ENCODE measurements around the gene NHERF1.

Gene NHERF1

GRCh38 chr17:74733365-74734122 is 14.9 kb upstream of the NHERF1 start:
- DNase-seq = no peak

- DNase-seq = no peak
Observed at GRCh38 chr17:74734256-74734655, 14.2 kb upstream of the NHERF1 start.

GRCh38 chr17:74736513-74737298 is 11.7 kb upstream of the NHERF1 start, which contains the start of gene RAB37:
Gene RAB37, plus strand, starts transcription at chr17:74737256. Its CDS starts 17 bp downstream, at chr17:74737273.
- peak; percentile 67 for DNase-seq

- peak; percentile 76 for DNase-seq
Observed at GRCh38 chr17:74737299-74738050, 11.0 kb upstream of the NHERF1 start.

DNA sequence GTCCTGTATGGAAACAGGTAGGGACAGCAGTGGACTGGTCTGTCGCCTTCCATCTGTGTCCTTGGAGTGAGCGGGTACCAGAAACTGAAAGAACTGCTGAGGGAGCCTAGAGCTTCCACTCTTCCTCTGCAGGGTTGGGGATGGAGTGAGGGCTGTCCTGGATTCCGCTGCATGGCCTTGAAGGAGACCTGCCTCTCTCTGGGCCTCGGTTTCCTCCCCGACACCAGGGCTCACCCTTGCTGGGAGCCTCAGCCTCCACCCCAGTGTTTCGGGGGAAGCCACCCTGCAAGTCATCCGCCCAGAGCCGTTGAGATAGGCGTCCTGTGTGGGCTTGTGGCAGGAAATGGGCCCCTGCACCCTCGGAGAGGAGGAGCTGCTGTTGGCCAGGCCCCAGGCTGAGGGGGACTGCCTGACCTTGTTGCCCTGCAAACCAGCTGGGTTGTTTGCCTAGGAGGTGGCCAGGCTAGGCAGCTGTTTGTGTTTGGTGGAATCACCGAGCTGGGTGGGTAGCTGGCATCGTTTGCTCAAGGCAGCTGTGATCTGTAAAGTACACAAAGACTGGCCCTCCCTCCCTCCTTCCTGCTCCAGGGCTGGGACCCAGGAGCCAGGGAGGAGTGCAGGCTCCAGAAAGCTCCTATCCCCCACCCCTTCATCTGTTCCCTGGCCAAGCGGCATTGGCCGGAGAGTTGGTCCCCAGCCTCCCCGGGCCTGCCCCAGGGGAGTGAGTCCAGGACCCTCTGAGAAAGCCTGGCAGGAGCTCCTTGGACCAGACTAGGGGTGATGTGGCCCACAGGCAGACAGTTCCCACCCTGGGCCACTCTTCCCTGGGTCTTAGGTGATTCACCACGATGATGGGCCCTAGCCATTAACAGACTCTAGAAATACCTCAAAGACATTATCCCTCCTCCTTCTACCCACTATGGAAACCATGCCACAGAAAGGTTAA is 10.1 kb upstream of the NHERF1 start:
- no peak for DNase-seq

GRCh38 chr17:74739227-74739831 is 9.1 kb upstream of the NHERF1 start:
- no peak for DNase-seq

DNA sequence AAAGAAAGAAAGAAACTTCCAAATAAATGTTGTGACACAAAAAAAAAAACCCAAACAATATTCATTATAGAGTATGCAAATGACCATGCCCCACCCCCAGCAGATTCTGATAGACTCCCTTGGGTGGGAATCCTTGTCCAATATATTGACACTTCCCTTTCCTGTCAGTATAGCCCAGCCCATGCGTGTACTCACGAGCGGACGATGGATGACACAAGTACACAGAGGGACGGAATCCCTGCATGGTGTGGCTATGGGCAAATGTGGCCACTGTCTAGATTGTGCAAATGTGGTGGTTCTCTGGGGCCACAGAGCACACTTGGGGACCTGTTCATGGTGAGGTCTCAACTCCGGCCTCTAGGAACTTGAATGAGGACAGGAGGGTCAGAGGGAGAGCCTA is 8.3 kb upstream of the NHERF1 start:
- DNase-seq = no peak

DNA sequence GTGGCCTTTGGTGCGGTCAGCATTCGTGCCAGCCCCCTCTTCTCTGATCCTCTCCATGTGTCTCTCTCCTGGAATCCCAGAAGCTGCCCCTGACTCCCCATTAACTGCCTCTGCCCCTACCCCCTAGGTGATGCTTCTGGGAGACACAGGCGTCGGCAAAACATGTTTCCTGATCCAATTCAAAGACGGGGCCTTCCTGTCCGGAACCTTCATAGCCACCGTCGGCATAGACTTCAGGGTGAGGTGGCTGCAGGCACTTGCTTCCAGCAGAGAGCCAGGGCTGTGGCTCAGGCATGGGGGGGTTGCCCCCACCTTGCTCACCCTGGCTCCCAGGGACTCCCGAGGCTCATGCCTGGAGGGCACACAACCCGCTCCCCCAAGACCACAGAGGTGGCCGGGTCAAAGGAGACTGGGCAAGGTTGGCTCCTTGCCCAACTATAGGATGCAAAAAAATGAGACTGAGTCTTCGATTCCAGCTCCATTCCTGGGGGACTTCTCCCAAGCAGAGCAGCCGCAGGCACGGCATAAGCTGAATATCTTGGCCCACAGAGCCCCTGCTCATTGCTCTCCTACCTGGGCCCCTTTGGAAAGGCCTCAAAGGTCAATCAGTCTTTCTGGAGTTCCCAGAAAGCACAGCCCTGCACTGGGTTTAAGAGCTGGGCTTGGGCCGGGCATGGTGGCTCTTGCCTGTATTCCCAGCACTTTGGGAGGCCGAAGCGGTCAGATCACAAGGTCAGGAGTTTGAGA is 7.6 kb upstream of the NHERF1 start:
- DNase-seq = no peak

- DNase-seq = no peak
Observed at GRCh38 chr17:74742153-74742515, 6.3 kb upstream of the NHERF1 start.

- no peak for DNase-seq
Observed at GRCh38 chr17:74742978-74743545, 5.4 kb upstream of the NHERF1 start.

GRCh38 chr17:74743755-74744154 is 4.7 kb upstream of the NHERF1 start:
- no peak for DNase-seq

GRCh38 chr17:74744349-74744713 is 4.1 kb upstream of the NHERF1 start:
- no peak for DNase-seq

DNA sequence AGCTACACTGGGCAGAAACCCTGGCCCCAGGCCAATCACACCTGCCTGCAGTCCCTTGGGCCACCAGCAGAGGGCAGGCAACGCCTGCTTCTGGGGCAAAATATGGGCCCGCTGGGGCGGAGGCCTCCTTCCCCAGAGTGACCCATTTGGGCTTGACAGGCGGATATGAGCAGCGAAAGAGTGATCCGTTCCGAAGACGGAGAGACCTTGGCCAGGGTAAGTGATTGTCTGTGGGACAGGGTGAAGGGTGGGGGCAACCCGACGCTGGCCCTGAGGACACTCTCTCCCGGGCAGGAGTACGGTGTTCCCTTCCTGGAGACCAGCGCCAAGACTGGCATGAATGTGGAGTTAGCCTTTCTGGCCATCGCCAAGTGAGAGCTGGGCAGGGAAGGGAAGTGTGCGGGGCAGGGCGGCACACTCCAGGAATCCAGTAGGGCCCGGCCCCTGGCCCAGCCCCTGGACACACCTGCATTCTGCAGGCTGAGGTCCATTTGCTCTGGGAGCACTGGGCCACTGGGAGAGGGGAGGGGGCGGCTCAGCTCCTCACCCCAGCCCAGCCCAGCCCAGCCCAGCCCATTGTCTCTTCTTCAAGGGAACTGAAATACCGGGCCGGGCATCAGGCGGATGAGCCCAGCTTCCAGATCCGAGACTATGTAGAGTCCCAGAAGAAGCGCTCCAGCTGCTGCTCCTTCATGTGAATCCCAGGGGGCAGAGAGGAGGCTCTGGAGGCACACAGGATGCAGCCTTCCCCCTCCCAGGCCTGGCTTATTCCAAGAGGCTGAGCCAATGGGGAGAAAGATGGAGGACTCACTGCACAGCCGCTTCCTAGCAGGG is 3.5 kb upstream of the NHERF1 start:
- DNase-seq = peak; percentile 62

DNA sequence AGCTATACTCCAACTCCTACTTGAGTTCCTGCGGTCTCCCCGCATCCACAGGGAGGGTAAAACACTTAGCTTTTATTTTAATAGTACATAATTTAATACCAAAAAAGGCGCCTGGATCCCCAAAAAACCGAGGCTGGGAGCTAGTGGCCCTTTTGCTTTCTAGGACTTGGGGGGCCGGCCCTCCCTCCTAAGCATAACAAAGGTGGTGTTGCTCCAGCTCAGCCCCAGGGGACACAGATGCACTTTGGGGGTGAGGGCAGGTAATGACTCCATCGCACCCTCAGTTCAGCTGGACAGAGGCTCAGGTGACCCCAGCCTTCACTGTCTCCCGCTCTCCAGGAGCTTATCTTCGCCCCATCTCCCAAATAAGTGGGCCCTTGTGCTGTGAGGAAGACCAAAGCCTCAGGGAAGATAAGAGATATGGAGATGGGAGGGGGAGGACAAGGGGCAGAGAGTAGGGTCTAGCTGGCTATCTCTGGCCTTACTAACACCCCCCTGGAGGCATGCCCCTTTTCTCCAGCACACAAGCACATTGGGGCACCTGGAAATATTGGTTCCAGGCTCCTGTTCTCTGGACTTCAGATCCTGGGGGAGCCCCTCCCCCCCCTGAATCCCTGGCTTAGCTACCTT is 2.8 kb upstream of the NHERF1 start:
- no peak for DNase-seq

DNA sequence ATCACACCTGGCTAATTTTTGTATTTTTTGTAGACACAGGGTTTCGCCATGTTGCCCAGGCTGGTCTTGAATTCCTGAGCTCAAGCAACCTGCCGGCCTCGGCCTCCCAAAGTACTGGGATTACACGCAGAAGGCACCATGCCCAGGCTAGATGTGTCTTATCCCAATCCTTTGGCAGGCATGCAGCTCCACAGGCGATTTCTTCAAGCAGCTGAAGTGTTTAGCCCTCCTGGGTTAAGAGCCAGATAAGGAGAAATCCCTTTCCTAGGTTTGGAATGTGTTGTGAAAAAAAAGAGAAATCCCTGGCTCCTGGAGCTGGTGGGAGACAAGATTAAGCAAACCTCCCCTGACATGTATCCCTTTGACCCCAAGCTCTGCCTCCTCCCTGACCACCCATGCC is 2.1 kb upstream of the NHERF1 start:
- DNase-seq = no peak

DNA sequence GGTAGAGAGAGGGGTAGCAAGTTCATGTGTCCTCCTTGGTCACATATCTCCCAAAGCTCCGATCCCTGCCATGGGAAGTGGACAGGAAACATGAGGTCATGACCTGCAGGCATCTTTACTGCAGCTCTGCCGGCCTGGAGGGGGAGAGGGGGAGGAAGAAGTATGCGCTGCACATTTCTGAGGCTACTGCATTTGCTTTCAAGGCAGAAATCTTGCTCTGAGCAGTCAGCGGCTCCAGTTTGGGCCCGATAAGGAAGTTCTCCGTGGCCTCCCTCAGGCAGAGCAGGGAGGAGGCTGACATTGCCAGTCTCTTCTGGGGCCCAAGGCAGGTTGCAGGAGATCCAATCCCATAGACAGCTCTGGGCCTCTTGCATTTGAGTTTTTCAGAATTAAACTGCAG is 1.5 kb upstream of the NHERF1 start:
- DNase-seq = no peak

GRCh38 chr17:74748279-74748528 is 224 bp upstream of the NHERF1 start:
- DNase-seq = no peak

DNA sequence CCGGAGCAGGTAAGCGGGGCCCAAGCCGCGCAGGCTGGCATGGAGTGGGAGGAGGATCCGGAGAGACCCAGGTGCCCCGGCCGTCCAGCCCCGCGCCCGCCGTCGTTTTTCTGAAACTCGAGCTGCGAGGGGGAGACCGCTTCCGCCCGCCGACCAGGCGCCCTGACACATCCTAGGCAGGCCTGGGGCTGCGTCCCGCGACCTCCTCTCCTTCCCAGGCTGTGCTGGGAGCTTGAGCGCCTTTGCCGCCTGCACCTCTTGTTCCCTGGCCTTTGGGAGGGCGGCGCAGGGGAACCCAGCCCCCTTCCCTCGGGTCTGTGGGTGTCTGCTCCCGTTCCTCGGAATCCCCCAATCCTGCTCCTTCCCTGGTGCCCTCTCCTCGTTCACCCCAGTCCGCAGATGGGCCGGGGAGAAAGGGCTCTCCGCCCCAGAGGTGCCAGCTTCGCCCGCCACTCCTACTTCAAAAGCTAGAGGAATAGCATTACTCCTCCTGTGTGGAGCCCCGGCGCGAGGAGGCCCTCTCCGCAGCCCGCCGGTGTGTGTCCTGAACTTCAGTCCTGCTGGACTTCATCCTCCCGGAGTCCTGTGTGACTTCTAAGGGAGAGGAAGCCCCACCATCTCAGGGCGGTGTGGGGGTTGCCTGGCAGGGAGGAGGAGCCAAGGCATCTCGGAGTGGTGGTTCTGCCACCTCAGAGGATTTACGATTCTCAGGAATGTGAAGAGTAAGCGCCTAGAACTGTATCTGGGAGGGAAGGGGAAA is 1.0 kb downstream of the NHERF1 start:
- no peak for DNase-seq

DNA sequence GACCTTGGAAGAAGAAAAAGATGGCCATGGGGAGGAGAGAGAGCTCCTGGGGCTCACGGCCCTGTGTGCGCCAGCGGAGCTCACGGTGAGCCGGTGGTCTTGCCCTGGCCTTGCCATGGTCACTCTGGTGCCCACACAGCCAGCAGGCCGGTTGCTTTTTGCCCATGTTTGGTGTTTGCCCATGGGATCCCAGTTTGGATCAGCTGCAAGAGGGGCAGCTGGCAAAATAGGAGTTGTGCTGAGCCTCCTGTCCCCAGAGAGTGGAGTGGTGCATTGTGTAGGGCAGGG is 1.6 kb downstream of the NHERF1 start:
- DNase-seq = no peak
